Measurements from ENCODE around the gene TMEM52.
"Not testable (repeated sequence)": the region's sequence is repeated elsewhere in the genome, so short reads cannot be mapped to it uniquely, and the experiment has no call there.

TMEM52 gene

DNA sequence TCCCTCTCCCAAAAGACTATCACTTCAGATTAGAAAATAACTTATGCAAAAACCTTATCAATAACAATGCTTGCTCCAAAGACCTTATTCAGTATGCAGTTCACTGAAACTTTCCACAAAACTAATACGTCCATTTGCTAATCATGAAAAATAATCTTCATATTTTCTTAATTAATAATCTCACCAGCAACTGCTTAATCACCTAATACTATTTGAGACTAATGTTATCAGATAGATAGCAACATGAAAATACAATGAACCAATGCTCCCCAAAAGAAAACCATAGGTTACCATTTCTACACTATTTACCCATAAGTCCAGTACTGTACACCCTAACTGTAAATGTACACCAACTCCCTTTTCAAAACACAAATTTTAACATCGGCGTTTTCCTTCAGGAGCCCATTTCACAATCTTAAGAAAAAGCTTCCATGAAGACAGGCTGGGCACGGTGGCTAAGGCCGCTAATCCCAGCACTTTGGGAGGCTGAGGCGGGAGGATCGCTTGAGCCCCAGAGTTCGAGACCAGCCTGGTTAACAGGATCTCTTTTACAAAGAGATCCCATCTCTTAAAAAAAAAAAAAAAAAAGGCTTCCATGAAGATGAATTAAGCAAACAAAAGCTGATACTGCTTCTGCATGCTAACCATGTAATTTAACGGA, 29.9 kb downstream of the TMEM52 start:
- in situ Hi-C loops (cut with MboI; ENCODE audit: low pct_unique_long_range_greater_than_20kb, low sequenced_read_pairs): no loop called here
- DNase-seq: peak; percentile 42

DNA sequence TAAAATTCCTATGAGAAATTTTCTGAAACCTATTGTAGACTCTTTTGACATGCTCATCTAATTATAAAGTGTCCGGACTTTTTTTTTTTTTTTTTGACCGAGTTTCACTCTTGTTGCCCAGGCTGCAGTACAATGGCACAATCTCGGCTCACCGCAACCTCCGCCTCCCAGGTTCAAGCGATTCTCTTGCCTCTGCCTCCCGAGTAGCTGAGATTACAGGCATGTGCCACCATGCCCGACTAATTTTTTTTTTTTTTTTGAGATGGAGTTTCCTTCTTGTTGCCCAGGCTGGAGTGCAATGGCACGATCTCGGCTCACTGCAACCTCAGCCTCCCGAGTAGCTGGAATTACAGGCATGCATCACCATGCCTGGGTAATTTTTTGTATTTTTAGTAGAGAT, 35.2 kb downstream of the TMEM52 start:
- DNase-seq; in situ Hi-C loops (cut with MboI; ENCODE audit: low pct_unique_long_range_greater_than_20kb, low sequenced_read_pairs): not testable (repeated sequence)

DNA sequence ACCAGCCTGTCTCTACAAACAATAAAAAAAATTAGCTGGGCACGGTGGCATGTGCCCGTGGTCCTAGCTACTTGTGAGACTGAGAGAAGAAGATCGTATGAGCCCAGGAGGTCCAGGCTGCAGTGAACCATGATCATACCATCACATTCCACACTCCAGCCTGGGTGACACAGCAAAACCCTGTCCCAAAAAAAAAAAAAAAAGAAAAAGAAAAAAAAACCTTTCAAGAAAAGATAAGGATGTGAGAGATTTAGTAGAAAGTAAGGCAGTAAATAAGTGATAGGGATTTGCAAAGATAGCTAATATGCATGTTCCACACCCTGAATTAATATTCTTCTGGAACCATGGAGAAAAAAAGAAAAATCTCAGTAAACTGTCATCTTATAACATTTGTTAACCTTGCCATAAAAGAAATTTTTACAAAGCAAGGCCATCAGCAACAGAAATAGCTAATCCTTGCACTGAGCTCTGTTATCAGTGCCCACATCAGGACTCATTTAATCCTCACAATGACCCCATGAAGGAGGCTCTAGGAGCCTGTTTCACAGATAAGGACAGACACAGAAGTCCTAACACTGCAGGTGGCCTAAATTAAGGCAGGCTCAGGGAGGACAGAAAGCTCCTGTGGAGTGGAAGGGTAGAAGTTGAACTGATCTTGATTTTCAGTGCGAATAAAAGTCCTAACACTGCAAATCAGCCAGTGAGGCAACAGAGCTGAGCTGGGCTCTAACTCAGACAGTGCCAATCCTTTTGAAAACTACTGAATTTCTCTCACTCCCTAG, 35.8 kb downstream of the TMEM52 start:
- in situ Hi-C loops (cut with MboI; ENCODE audit: low pct_unique_long_range_greater_than_20kb, low sequenced_read_pairs): no loop called here
- DNase-seq: peak; percentile 35

DNA sequence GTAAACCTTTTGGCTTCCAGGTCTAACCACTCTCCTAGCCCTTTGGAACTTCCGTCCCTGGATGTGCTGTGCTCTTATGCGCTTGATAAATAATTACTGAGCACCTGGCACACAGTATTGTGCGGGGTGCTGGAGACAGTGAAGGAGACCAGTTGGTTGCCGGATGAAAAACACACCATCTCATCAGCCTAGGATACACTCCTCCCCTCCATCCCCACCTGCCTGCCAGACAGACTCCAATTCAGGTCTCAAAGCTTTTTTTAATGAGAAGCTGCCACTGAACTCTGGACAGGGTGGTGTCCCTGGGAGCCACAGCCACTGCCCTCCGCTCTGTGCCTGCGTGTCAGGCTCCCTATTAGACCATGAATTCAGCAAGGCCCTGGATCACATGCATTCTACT, 37.4 kb downstream of the TMEM52 start:
- no peak for DNase-seq
- in situ Hi-C loops (cut with MboI; ENCODE audit: low pct_unique_long_range_greater_than_20kb, low sequenced_read_pairs): no loop called here

DNA sequence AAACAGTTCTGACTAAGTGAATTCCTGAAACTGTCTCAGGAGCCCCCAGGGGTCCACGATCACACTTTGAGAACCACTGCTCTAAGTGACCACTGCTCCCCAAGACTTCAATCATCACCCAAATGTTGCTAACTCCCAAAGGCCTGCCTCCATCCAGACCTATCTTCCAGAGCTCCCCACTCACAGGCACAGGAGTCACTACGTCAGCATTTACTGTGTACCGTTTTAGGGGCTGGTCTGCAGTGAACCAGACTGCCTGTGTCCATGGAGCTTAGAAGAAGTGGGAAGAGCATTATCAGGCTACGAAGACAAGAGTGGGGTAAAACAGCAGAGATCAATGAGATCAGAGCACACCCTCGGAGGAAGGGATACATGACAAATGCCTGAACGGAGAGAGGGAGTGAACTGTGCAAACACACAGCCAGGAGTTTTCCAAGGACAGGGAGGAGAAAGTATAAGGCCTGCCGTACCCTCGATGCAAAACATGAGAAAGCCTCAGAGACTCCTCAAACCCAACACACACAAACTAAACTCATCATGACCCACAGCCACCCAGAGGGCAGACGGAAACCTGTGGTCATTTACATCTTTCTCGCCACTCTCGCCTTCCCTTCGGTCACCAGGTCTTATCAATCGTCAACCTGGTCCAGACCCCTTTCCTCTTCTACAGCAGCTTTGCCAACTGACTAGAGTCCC, 38.3 kb downstream of the TMEM52 start:
- in situ Hi-C loops (cut with MboI; ENCODE audit: low pct_unique_long_range_greater_than_20kb, low sequenced_read_pairs): no loop called here
- no peak for DNase-seq

DNA sequence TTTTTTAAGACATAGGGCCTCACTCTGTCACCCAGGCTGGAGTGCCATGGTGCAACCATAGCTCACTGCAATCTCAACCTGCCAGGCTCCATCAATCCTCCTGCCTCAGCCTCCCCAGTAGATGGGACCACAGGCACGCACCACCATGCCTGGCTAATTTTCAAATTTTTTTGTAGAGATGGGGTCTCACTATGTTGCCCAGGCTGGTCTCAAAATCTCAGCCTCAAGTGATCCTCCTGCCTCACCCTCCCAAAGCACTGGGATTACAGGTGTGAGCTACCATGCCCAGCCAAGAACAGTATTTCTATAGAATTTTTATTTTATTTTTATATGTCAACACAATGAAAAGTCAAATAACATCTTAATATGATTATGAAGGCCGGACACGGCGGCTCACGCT, 39.1 kb downstream of the TMEM52 start:
- no peak for DNase-seq
- in situ Hi-C loops (cut with MboI; ENCODE audit: low pct_unique_long_range_greater_than_20kb, low sequenced_read_pairs): no loop called here

DNA sequence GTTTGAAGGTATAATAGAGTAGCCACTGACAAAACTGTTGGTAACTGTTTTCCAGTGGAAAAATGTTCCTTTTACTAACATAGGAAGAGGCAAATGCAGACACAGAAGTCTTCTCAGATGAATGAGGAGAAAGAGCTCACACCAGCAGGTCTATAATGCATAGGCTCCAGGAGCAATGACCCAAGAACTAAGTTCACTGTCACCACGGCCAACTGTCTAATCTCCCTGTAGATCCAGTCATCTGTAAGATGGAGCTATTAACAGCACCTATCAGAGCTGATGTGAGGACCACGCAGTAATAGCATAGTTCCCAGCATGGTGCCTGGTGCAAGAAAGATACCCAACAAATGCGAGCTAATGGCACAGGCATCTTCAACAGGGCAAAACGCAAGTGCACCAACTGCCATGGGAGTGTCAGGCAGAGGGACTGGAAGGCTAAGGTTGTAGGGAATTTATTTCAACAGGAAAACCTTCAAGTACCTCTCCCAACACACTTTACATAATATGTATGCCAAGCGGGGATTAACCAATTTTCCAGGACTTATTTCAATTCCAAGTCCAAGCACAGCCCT, 41.1 kb downstream of the TMEM52 start:
- in situ Hi-C loops (cut with MboI; ENCODE audit: low pct_unique_long_range_greater_than_20kb, low sequenced_read_pairs): no loop called here
- DNase-seq: no peak

DNA sequence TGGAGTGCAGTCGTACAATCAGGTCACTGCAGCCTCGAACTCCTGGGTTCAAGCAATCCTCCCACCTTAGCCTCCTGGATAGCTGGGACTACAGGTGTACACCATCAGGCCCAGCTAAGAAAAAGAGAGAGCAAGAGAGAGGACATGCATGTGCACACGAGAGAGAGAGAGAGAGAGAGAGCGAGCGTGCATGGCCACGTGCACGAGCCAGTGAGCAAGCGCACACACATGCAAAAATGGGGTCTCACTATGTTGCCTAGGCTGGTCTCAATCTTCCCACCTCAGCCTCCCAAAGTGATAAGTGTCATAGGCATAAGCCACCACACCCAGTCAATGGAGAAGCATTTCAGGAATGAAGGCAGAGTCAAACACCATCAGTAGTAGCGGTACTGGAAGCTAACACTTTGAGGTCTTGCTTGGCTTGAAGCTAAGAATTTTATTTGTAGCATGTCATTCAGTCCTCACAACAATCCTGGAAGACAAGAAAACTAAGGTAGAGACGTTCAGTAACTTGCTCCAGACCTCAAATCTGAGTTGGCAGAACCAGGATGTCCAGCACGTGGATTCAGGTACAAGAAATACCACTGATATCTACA, 42.6 kb downstream of the TMEM52 start:
- in situ Hi-C loops (cut with MboI; ENCODE audit: low pct_unique_long_range_greater_than_20kb, low sequenced_read_pairs): no loop called here
- DNase-seq: no peak

DNA sequence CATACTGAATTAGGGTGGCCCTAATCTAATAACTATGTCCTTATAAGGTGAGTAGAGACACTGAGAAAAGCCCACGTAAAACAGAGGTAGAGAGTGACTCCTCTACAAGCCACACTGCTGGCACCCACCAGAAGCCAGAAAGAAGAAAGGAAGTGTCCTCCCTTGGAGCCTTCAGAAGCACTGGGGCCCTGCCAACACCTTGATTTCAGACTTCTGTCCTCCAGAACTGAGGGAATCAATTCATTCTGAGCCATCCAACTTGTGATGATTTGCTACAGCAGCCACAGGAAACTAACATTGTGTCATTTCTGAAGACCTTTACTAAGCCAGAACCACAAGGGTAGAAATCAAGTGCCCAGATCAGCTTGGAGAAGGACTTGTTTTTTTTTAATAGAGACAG, 43.1 kb downstream of the TMEM52 start:
- in situ Hi-C loops (cut with MboI; ENCODE audit: low pct_unique_long_range_greater_than_20kb, low sequenced_read_pairs): no loop called here
- DNase-seq: no peak

DNA sequence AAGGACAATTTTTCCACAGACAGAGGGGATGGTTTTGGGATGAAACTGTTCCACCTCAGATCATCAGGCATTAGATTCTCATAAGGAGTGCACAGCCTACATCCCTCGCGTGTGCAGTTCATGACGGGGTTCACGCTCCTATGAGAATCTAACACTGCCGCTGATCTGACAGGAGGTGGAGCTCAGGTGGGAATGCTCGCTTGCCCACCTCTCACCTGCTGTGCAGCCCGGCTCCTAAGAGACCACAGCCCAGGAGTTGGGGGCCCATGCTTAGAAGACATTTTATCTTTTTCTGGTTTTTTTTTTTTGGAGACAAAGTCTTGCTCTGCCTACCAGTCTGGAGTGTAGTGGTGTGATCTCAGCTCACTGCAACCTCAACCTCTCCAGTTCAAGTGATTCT, 44.2 kb downstream of the TMEM52 start:
- in situ Hi-C loops (cut with MboI; ENCODE audit: low pct_unique_long_range_greater_than_20kb, low sequenced_read_pairs): no loop called here
- no peak for DNase-seq

DNA sequence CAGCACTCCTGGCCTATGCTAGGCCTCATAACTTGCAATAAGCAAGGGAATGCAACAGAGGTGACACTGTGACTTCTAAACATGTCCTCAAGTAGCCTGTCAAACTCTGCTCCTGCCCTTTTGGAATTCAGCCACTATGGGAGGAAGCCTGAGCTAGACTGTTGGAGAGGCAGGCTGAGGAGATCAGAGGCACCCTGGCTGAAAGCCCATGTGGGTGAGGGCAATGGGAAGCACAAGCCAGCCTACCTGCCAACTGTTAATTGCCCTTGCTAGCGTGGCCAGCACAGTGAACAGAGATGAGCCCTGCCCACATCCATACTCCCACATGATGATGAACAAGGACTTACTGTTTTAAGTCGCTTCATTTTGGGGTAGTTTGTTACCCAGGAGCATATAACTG, 45.9 kb downstream of the TMEM52 start:
- in situ Hi-C loops (cut with MboI; ENCODE audit: low pct_unique_long_range_greater_than_20kb, low sequenced_read_pairs): no loop called here
- no peak for DNase-seq

DNA sequence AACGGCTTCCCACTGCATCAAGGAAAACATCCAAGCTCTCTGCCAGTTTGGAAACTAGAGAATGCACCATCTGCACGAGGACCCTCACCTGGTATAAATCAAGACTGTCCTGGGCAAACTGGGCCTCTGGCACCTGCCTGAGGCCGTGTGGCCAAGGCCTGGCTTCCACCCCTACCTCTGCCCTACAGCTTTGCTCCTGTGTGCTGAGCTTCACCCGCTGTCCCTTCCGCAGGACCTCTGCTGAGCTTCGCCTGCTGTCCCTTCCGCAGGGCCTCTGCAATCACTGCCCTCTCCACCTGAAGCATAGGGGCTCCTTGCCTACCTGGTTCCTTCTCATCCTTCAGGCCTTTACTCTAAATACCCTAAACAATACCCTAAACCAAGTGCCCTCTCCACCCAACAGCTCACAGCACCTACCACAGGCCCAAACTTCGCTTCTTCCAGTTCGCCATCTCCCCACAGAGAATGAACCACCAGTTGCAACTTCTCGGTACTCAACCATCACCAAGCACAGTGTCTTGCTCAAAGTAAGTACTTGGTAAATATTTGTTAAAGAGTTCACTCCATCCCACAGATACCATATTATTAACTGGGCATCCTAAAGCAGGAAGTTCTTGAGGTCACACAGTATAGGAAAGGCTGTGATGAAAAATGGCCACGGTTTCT, 46.6 kb downstream of the TMEM52 start:
- in situ Hi-C loops (cut with MboI; ENCODE audit: low pct_unique_long_range_greater_than_20kb, low sequenced_read_pairs): no loop called here
- DNase-seq: no peak

DNA sequence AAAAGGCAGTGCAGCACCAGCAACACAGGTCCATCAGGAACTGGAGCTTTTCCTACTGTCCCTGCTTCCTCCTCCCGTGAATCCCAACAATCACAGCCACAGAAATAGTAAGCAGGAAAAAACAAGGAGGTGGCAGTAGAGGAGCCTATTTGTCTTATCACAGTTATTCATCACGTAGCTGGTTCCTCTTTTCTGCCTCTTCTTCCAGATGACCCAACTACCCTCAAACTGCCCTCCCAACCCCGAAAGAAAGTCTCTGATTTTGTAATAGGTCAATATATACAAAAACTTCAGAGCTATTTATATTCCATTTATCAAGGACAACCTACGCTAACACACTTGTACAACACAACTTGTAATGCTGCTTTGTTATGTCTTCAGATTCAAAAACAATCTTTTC, 49.6 kb downstream of the TMEM52 start:
- peak; percentile 66 for DNase-seq
- in situ Hi-C loops (cut with MboI; ENCODE audit: low pct_unique_long_range_greater_than_20kb, low sequenced_read_pairs): no loop called here

All from KBM-7 (cell line).